K562 (cell line): ENCODE data around the gene FBXO48. TPM values are rescaled to one million over a fixed set of nuclear protein-coding genes. Genes with fewer than 3 reads are reported as not detected.

Experiments
- ATAC-seq: fragments of 200-7000 bp; cut with Tn5 transposase; 3 replicates; pipeline ENCODE4 v1.9.1; 2020; ENCODE audit warnings: moderate library complexity
- BruUV-seq: library from RNA; stranded (reverse); fragments of 400-500 nt; replicated peaks from 2 replicates; lab custom pipeline; 2021; lab: Mats Ljungman, UMichigan
- CTCF ChIA-PET: fragments of 300-600 bp; formaldehyde crosslinking; extraction: SDS; loops from one replicate; lab custom pipeline; 2021; ENCODE audit warnings: low intra/inter-chr PET ratio; lab: Yijun Ruan, JAX
- POLR2A ChIA-PET: fragments of 300-600, 350-650 bp; sonication (Branson Sonifier 250); formaldehyde crosslinking; extraction: SDS; loops from one replicate; lab custom pipeline; 2021; ENCODE audit warnings: antibody characterized with exemption, inconsistent platforms; lab: Yijun Ruan, JAX
- DNase-seq, 4 experiments: peaks; one replicate each; pipeline versions ENCODE4 v3.0.0 to v3.0.0-alpha.2; 2011 to 2018; ENCODE audit warnings: low spot score in 3 of 4, mixed read lengths in 3 of 4; ENCODE audit errors: extremely low read depth in 1 of 4
- FAIRE-seq: peaks from 2 replicates; lab custom pipeline; 2011; peaks lifted over from hg19 to GRCh38; lab: Jason Lieb, UNC
- H2AFZ ChIP-seq: 2 replicates; pipeline ENCODE4 v1.6.0; 2011; ENCODE audit warnings: low read depth, low read length, control low read depth, inconsistent platforms
- H3K27ac ChIP-seq: fragments of 200-600 bp; 3 replicates; pipeline ENCODE4 v1.8.0; 2011; ENCODE audit warnings: low read depth, mild to moderate bottlenecking, control low read depth, inconsistent platforms, low read length, moderate library complexity, mixed read lengths; ENCODE audit errors: extremely low read depth
- H3K27me3 ChIP-seq, 2 experiments: fragments of 300-600 bp in 1 of 2; 2 replicates in 1 of 2; 3 replicates in 1 of 2; pipeline versions ENCODE4 v1.6.0 to v1.8.0; 2011; ENCODE audit warnings: inconsistent platforms in 2 of 2, low read length in 2 of 2, mild to moderate bottlenecking in 1 of 2, mixed read lengths in 1 of 2, moderate library complexity in 1 of 2; ENCODE audit not compliant: control insufficient read depth in 2 of 2, insufficient read depth in 2 of 2
- H3K36me3 ChIP-seq: fragments of 300-600 bp; 3 replicates; pipeline ENCODE4 v1.8.0; 2011; ENCODE audit warnings: mild to moderate bottlenecking, low read length, inconsistent platforms; ENCODE audit not compliant: control insufficient read depth, insufficient read depth
- H3K4me1 ChIP-seq, 2 experiments: fragments of 200-600 bp in 1 of 2; replicated peaks in 1 of 2; 2 replicates in 1 of 2; 3 replicates in 1 of 2; pipeline versions ENCODE4 v1.5.1 to v1.8.0; 2011; ENCODE audit warnings: inconsistent platforms in 2 of 2, low read length in 2 of 2, mild to moderate bottlenecking in 1 of 2, mixed read lengths in 1 of 2, moderate library complexity in 1 of 2; ENCODE audit not compliant: control insufficient read depth in 2 of 2, insufficient read depth in 2 of 2
- H3K4me2 ChIP-seq: 2 replicates; pipeline ENCODE4 v1.6.1; 2011; ENCODE audit warnings: low read length, control low read depth, inconsistent platforms, mixed read lengths; ENCODE audit not compliant: insufficient read depth
- H3K4me3 ChIP-seq: fragments of 200-600 bp; sonication (generic), shearing (Covaris generic); 2 replicates; pipeline ENCODE4 v1.5.1; 2016; ENCODE audit warnings: control low read depth, inconsistent platforms
- H3K79me2 ChIP-seq: fragments of 200-600 bp; 3 replicates; pipeline ENCODE4 v1.8.0; 2011; ENCODE audit warnings: low read length, inconsistent platforms; ENCODE audit not compliant: control insufficient read depth, insufficient read depth
- H3K9ac ChIP-seq, 2 experiments: 2 replicates each; pipeline versions ENCODE4 v1.6.0 to v1.6.1; 2011; ENCODE audit warnings: low read depth in 2 of 2, low read length in 2 of 2, control low read depth in 1 of 2, inconsistent platforms in 1 of 2, mild to moderate bottlenecking in 1 of 2, mixed read lengths in 1 of 2; ENCODE audit not compliant: insufficient read depth in 1 of 2
- H3K9me1 ChIP-seq: one replicate; pipeline ENCODE4 v1.6.0; 2011; ENCODE audit warnings: inconsistent platforms, mild to moderate bottlenecking, low read length, moderate library complexity; ENCODE audit not compliant: control insufficient read depth, insufficient read depth
- H3K9me3 ChIP-seq: replicated peaks from 2 replicates; pipeline ENCODE4 v1.5.1; 2011; ENCODE audit warnings: low read depth, low read length, inconsistent platforms; ENCODE audit not compliant: control insufficient read depth, insufficient read depth
- H4K20me1 ChIP-seq: replicated peaks from 2 replicates; pipeline ENCODE4 v1.6.1; 2011; ENCODE audit warnings: low read length, inconsistent platforms, mixed read lengths; ENCODE audit not compliant: control insufficient read depth, insufficient read depth
- KLF6 ChIP-seq: fragments of 250-450 bp; sonication (Bioruptor Pico); IDR thresholded peaks from 2 replicates; pipeline ENCODE4 v1.4.0; 2020; ENCODE audit warnings: mild to moderate bottlenecking, moderate library complexity, borderline replicate concordance
- TSC22D4 ChIP-seq: fragments of 450-650 bp; IDR thresholded peaks from 2 replicates; pipeline ENCODE4 v1.6.1; 2016; ENCODE audit warnings: missing genetic modification characterization, missing biosample characterization, control low read depth
- ZNF12 ChIP-seq: sonication (generic); formaldehyde crosslinking; IDR thresholded peaks from 2 replicates; pipeline ENCODE4 v1.4.0; 2020; ENCODE audit warnings: mild to moderate bottlenecking, missing genetic modification reagents
- ZNF143 ChIP-seq: sonication (generic); formaldehyde crosslinking; IDR thresholded peaks from 2 replicates; pipeline ENCODE4 v1.9.0; 2022; ENCODE audit warnings: mild to moderate bottlenecking, missing genetic modification reagents
- ZNF175 ChIP-seq: fragments of 200-800 bp; sonication (Bioruptor generic); IDR thresholded peaks from 2 replicates; pipeline ENCODE4 v1.6.1; 2016; ENCODE audit warnings: low read depth, mild to moderate bottlenecking, missing genetic modification characterization, missing compliant biosample characterization
- ZNF224 ChIP-seq: sonication (generic); formaldehyde crosslinking; IDR thresholded peaks from 2 replicates; pipeline ENCODE4 v1.8.0; 2022; ENCODE audit warnings: mild to moderate bottlenecking, missing genetic modification reagents
- WGBS: fragments of 100-300 bp; shearing (Covaris generic); methylation state at CpG from one replicate; pipeline ENCODE4 v1.1.6; 2016; ENCODE audit warnings: low coverage, mixed read lengths; ENCODE audit not compliant: insufficient coverage; ENCODE audit errors: missing lambda C conversion rate; 5-methylcytosine and 5-hydroxymethylcytosine counted together
- in situ Hi-C: fragments of 300-500 bp; cut with MboI; formaldehyde crosslinking; loops from 4 replicates; pipeline ENCODE4 v1.15.0; 2018; ENCODE audit warnings: inconsistent platforms, mixed read lengths
- intact Hi-C: fragments of 100-400 bp; cut with micrococcal nuclease; formaldehyde crosslinking; loops from 2 replicates; pipeline ENCODE4 v1.14.2; 2022
- polyA plus RNA-seq, 8 experiments: library from polyadenylated mRNA; depleted of rRNA in 4 of 8; stranded (reverse) in 5 of 8; unstranded in 3 of 8; fragments of >200 nt; fragmentation: Nextera tagmentation in 2 of 8; fragmentation: Illumina TruSeq in 1 of 8; extraction: Ambion mirVana in 2 of 8; extraction: Trizol in 1 of 8; gene quantifications; 2 replicates each; pipeline versions ENCODE4 v1.2.1 to v1.2.3, GENCODE V29; 2011 to 2014; ENCODE audit warnings: inconsistent platforms in 1 of 8, missing spikeins in 1 of 8
- total RNA-seq, 7 experiments: library from RNA; depleted of rRNA in 6 of 7; stranded (reverse); fragments of >200 nt in 6 of 7; fragmentation: Illumina TruSeq in 2 of 7; extraction: Trizol in 2 of 7; gene quantifications; 2 replicates each; pipeline versions ENCODE4 v1.2.1 to v1.2.3, GENCODE V29; 2011 to 2021; ENCODE audit warnings: low replicate concordance in 1 of 7
- TF ChIP-seq, protein P1 (sequence below): fragments of 450-650 bp; formaldehyde crosslinking; IDR thresholded peaks from 2 replicates; pipeline ENCODE4 v1.4.0; 2020; ENCODE audit warnings: mild to moderate bottlenecking, moderate library complexity
- TF ChIP-seq, protein P2 (sequence below), 3 experiments: fragments of 200-800 bp in 1 of 3; sonication (Bioruptor generic) in 1 of 3; sonication (generic) in 1 of 3; formaldehyde crosslinking in 1 of 3; IDR thresholded peaks; 2 replicates each; pipeline versions ENCODE4 v1.6.1 to v1.8.0; 2016 to 2022; ENCODE audit warnings: mild to moderate bottlenecking in 2 of 3, missing compliant biosample characterization in 2 of 3, missing genetic modification characterization in 2 of 3, missing genetic modification reagents in 1 of 3
- TF ChIP-seq, protein P3 (sequence below), 2 experiments: fragments of 450-650 bp; IDR thresholded peaks; 2 replicates each; pipeline ENCODE4 v1.6.1; 2016

Gene FBXO48
- total and polyA plus RNA-seq, 9 of the 15 experiments (the other 6 are each of a cell fraction or from before 2014, with no cell fraction given) = 0.36 to 1.8 (median 0.73) TPM

DNA sequence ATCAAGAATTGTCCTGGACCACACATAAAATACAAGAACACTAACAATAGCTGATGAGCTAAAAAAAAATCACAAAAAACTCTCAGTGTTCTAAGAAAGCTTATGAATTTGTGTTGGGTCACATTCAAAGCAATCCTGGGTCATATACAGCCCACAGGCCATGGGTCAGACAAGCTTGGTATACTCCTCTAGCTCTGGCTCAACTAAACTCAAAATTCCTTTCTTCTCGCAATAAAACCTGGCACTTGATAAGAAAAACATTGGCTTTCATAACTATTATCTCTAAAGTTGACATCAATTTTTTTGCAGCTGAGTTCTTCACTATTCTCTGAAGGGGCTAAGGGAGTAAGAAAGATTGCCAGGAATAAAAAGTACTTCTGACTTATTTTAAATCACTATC, 38.3 kb downstream of the FBXO48 start:
- ATAC-seq = no peak
- intact Hi-C loops = no loop called here
- Histone ChIP-seq H3K9me1 (no peaks in the 10 kb centered on the region), H3K9me3 (no peaks in the 10 kb centered on the region), H3K4me3 (no peak overlapping the region), H2AFZ (no peak overlapping the region), H4K20me1 (no peaks in the 10 kb centered on the region), H3K27me3 (no peaks in the 10 kb centered on the region; a peak in 1 of 5 replicates)
- in situ Hi-C loops = no loop called here
- WGBS = 67% methylated on average over 1 of the region's 1 CpG
- TF ChIP-seq ZNF224 (no peak), ZNF143 (no peak), ZNF12 (no peak), TSC22D4 (tag) (no peak), KLF6 (peak; percentile 33; the same call in 1 of the 2 replicates), ZNF175 (CRISPR knock-in tag) (peak; percentile 16; the same call in 1 of the 2 replicates)
- TF ChIP-seq, protein P1, sequence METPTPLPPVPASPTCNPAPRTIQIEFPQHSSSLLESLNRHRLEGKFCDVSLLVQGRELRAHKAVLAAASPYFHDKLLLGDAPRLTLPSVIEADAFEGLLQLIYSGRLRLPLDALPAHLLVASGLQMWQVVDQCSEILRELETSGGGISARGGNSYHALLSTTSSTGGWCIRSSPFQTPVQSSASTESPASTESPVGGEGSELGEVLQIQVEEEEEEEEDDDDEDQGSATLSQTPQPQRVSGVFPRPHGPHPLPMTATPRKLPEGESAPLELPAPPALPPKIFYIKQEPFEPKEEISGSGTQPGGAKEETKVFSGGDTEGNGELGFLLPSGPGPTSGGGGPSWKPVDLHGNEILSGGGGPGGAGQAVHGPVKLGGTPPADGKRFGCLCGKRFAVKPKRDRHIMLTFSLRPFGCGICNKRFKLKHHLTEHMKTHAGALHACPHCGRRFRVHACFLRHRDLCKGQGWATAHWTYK = no peak
- TF ChIP-seq, protein P2, sequence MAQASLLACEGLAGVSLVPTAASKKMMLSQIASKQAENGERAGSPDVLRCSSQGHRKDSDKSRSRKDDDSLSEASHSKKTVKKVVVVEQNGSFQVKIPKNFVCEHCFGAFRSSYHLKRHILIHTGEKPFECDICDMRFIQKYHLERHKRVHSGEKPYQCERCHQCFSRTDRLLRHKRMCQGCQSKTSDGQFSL (CRISPR knock-in tag; IDR thresholded peaks at IDR 0.05) = no peak
- TF ChIP-seq, protein P2 (tag; IDR thresholded peaks at IDR 0.05) = 0 out of 4 replicates have a peak, but pooled peaks of 1 of the 2 experiments have one; percentile 22
- TF ChIP-seq, protein P3, sequence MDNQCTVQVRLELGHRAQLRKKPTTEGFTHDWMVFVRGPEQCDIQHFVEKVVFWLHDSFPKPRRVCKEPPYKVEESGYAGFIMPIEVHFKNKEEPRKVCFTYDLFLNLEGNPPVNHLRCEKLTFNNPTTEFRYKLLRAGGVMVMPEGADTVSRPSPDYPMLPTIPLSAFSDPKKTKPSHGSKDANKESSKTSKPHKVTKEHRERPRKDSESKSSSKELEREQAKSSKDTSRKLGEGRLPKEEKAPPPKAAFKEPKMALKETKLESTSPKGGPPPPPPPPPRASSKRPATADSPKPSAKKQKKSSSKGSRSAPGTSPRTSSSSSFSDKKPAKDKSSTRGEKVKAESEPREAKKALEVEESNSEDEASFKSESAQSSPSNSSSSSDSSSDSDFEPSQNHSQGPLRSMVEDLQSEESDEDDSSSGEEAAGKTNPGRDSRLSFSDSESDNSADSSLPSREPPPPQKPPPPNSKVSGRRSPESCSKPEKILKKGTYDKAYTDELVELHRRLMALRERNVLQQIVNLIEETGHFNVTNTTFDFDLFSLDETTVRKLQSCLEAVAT (IDR thresholded peaks at IDR 0.05) = no peak
- TF ChIP-seq, all 486 proteins: peak for 3
- CTCF ChIA-PET = no interaction called here
- no TSS peak for BruUV-seq
- Histone ChIP-seq H3K9ac (no peak overlapping the region), H3K4me1 (peaks cover 19 to 41% of the 10 kb centered on the region in 2 experiments), H3K36me3 (no peaks in the 10 kb centered on the region), H3K27ac (no peak overlapping the region), H3K4me2 (no peak overlapping the region), H3K79me2 (no peaks in the 10 kb centered on the region)
- DNase-seq (no peak), FAIRE-seq (no peak)
- POLR2A ChIA-PET = interaction anchor here (1.0 to 4.4 kb wide), 3 partner anchors 8 to 38 kb away, joined by 3 to 21 read pairs (median 6); no protein-coding TSS in a partner anchor
